K562 (cell line): ENCODE data around the gene RNF187. TPM values are rescaled to one million over a fixed set of nuclear protein-coding genes. Genes with fewer than 3 reads are reported as not detected.

Experiments used
- ARHGAP35 ChIP-seq: fragments of 450-650 bp; IDR thresholded peaks from 2 replicates; pipeline ENCODE4 v1.6.1; 2018; ENCODE audit not compliant: partially characterized antibody
- GATAD2A ChIP-seq: fragments of 450-650 bp; IDR thresholded peaks from 2 replicates; pipeline ENCODE4 v1.6.1; 2017
- HDGF ChIP-seq: fragments of 450-650 bp; IDR thresholded peaks from 2 replicates; pipeline ENCODE4 v1.6.1; 2016
- MAFG ChIP-seq: fragments of 450-650 bp; conservative IDR thresholded peaks from 2 replicates; pipeline ENCODE4 v1.6.1; 2016; ENCODE audit warnings: missing genetic modification characterization, missing compliant biosample characterization
- MYC ChIP-seq, 2 experiments: fragments of 250-450 bp in 1 of 2; sonication (Bioruptor Pico) in 1 of 2; IDR thresholded peaks; 2 replicates each; pipeline versions ENCODE4 v1.5.1 to v1.6.1; 2012 to 2021; ENCODE audit warnings: low read depth in 2 of 2, borderline replicate concordance in 1 of 2, improper control_type of control experiment in 1 of 2, low read length in 1 of 2, mild to moderate bottlenecking in 1 of 2, moderate library complexity in 1 of 2
- NBN ChIP-seq: fragments of 450-650 bp; IDR thresholded peaks from 2 replicates; pipeline ENCODE4 v1.6.1; 2016; ENCODE audit warnings: low read depth, mild to moderate bottlenecking
- NR2F6 ChIP-seq: fragments of 450-650 bp; formaldehyde crosslinking; IDR thresholded peaks from 2 replicates; pipeline ENCODE4 v1.4.0; 2020; ENCODE audit warnings: mild to moderate bottlenecking
- PML ChIP-seq: IDR thresholded peaks from 2 replicates; pipeline ENCODE4 v1.6.1; 2012; ENCODE audit warnings: low read length, inconsistent platforms
- RERE ChIP-seq: sonication (generic); formaldehyde crosslinking; IDR thresholded peaks from 2 replicates; pipeline ENCODE4 v1.8.0; 2023; ENCODE audit warnings: missing genetic modification reagents, mild to moderate bottlenecking, borderline replicate concordance
- SP2 ChIP-seq: IDR thresholded peaks from 2 replicates; pipeline ENCODE4 v1.6.1; 2011; ENCODE audit warnings: mild to moderate bottlenecking, low read depth, low read length, moderate library complexity; ENCODE audit not compliant: poor library complexity, severe bottlenecking; ENCODE audit errors: extremely low read depth
- ZHX1 ChIP-seq: fragments of 150-350 bp; conservative IDR thresholded peaks from 2 replicates; pipeline ENCODE4 v1.6.1; 2014; ENCODE audit warnings: low read length
- ZNF165 ChIP-seq: fragments of 250-450 bp; sonication (Bioruptor Pico); IDR thresholded peaks from 2 replicates; pipeline ENCODE4 v1.4.0; 2020; ENCODE audit warnings: borderline replicate concordance
- ZNF449 ChIP-seq: fragments of 250-450 bp; sonication (Bioruptor Pico); IDR thresholded peaks from 2 replicates; pipeline ENCODE4 v1.8.0; 2022; ENCODE audit warnings: moderate library complexity, mild to moderate bottlenecking, inconsistent platforms
- polyA plus RNA-seq, 8 experiments: library from polyadenylated mRNA; depleted of rRNA in 4 of 8; stranded (reverse) in 5 of 8; unstranded in 3 of 8; fragments of >200 nt; fragmentation: Nextera tagmentation in 2 of 8; fragmentation: Illumina TruSeq in 1 of 8; extraction: Ambion mirVana in 2 of 8; extraction: Trizol in 1 of 8; gene quantifications; 2 replicates each; pipeline versions ENCODE4 v1.2.1 to v1.2.3, GENCODE V29; 2011 to 2014; ENCODE audit warnings: inconsistent platforms in 1 of 8, missing spikeins in 1 of 8
- total RNA-seq, 7 experiments: library from RNA; depleted of rRNA in 6 of 7; stranded (reverse); fragments of >200 nt in 6 of 7; fragmentation: Illumina TruSeq in 2 of 7; extraction: Trizol in 2 of 7; gene quantifications; 2 replicates each; pipeline versions ENCODE4 v1.2.1 to v1.2.3, GENCODE V29; 2011 to 2021; ENCODE audit warnings: low replicate concordance in 1 of 7

The RNF187 gene
- total and polyA plus RNA-seq, 9 of the 15 experiments (the other 6 are each of a cell fraction or from before 2014, with no cell fraction given) = 2.3 to 119 (median 41.9) TPM

GRCh38 chr1:228511546-228512445 lies 24.6 kb downstream of the RNF187 start (continued):
- 0 out of 2 replicates have a peak, but pooled peaks have one; percentile 35 for TF ChIP-seq RERE (CRISPR knock-in tag)
- no peak for TF ChIP-seq PML
- TF ChIP-seq NR2F6 (CRISPR knock-in tag) = no peak
- TF ChIP-seq GATAD2A = no peak
- TF ChIP-seq ZHX1 = no peak
- TF ChIP-seq MYC (IDR thresholded peaks at IDR 0.05; ENCODE audit: low read depth, low read length) = no peak
- no peak for TF ChIP-seq MYC (CRISPR knock-in tag; IDR thresholded peaks at IDR 0.05; ENCODE audit: borderline replicate concordance, low read depth)
- no peak for TF ChIP-seq SP2
- TF ChIP-seq ZNF449 (CRISPR knock-in tag) = no peak
- TF ChIP-seq NBN = no peak
- no peak for TF ChIP-seq HDGF
- no peak for TF ChIP-seq ZNF165
- no peak for TF ChIP-seq MAFG (tag)
- TF ChIP-seq ARHGAP35 = no peak
